GM19463 (cell line): ENCODE results near the gene PODNL1.
A peak's percentile ranks its signal among the peaks of the same experiment; 100 is the strongest.

Source experiments
- ATAC-seq: cut with Tn5 transposase; IDR thresholded peaks from one replicate; pipeline ENCODE4 v1.9.1; 2021; ENCODE audit warnings: mild to moderate bottlenecking, moderate library complexity; ENCODE audit not compliant: unreplicated experiment

PODNL1 gene

GRCh38 chr19:13938301-13939064, at the start of gene PODNL1:
Gene PODNL1 (minus strand): TSS chr19:13938417. CDS start chr19:13938181, 236 bp downstream.
- no peak for ATAC-seq

GRCh38 chr19:13987101-13987890, 49.1 kb upstream of the PODNL1 start:
- ATAC-seq: no peak

- ATAC-seq: peak; percentile 90
Measured at GRCh38 chr19:13986348-13986904, 48.2 kb upstream of the PODNL1 start.

GRCh38 chr19:13985771-13986347, 47.6 kb upstream of the PODNL1 start:
- ATAC-seq: peak; percentile 13

- ATAC-seq: no peak
Measured at GRCh38 chr19:13984875-13985741, 46.9 kb upstream of the PODNL1 start.

GRCh38 chr19:13984186-13984585, 46.0 kb upstream of the PODNL1 start:
- no peak for ATAC-seq

GRCh38 chr19:13983213-13983889, 45.1 kb upstream of the PODNL1 start:
- ATAC-seq: no peak

- ATAC-seq: no peak
Measured at GRCh38 chr19:13982773-13983172, 44.6 kb upstream of the PODNL1 start.

- no peak for ATAC-seq
Measured at GRCh38 chr19:13981988-13982501, 43.8 kb upstream of the PODNL1 start.

- no peak for ATAC-seq
Measured at GRCh38 chr19:13981467-13981866, 43.2 kb upstream of the PODNL1 start.

GRCh38 chr19:13981021-13981420, 42.8 kb upstream of the PODNL1 start:
- ATAC-seq: no peak

GRCh38 chr19:13980340-13980739, 42.1 kb upstream of the PODNL1 start:
- no peak for ATAC-seq

GRCh38 chr19:13979686-13980085, 41.5 kb upstream of the PODNL1 start:
- ATAC-seq: no peak

- ATAC-seq: no peak
Measured at GRCh38 chr19:13979244-13979615, 41.0 kb upstream of the PODNL1 start.

GRCh38 chr19:13978351-13979243, 40.4 kb upstream of the PODNL1 start:
- ATAC-seq: no peak

GRCh38 chr19:13977803-13978202, 39.6 kb upstream of the PODNL1 start:
- ATAC-seq: no peak

GRCh38 chr19:13976446-13976845, 38.2 kb upstream of the PODNL1 start:
- no peak for ATAC-seq

GRCh38 chr19:13975870-13976269, 37.7 kb upstream of the PODNL1 start:
- ATAC-seq: no peak

- ATAC-seq: no peak
Measured at GRCh38 chr19:13974073-13974472, 35.9 kb upstream of the PODNL1 start.
